Neural cell (in vitro differentiated cells): ENCODE results near the gene LATS2. TPM values are rescaled to one million over a fixed set of nuclear protein-coding genes. Genes with fewer than 3 reads are reported as not detected.

ENCODE experiments used
- H2AFZ ChIP-seq: fragments of 200-600, 300-800 bp; sonication (generic), shearing (Covaris generic); 2 replicates; pipeline ENCODE4 v1.6.0; 2014; ENCODE audit warnings: low read depth, mild to moderate bottlenecking, antibody characterized with exemption, low read length, moderate library complexity
- H3F3A ChIP-seq: fragments of 200-600 bp; shearing (Covaris generic); 2 replicates; pipeline ENCODE4 v1.6.1; 2016; ENCODE audit warnings: mild to moderate bottlenecking, moderate library complexity, mixed read lengths, antibody characterized with exemption, low read length; ENCODE audit not compliant: insufficient read depth, poor library complexity, severe bottlenecking
- H3K27ac ChIP-seq: fragments of 200-600, 300-800 bp; sonication (generic), shearing (Covaris generic); 2 replicates; pipeline ENCODE4 v1.5.1; 2014; ENCODE audit warnings: mild to moderate bottlenecking, low read length, moderate library complexity
- H3K27me3 ChIP-seq: fragments of 300-800, 200-600 bp; sonication (generic), shearing (Covaris generic); 2 replicates; pipeline ENCODE4 v1.6.0; 2014; ENCODE audit warnings: mild to moderate bottlenecking, low read depth, low read length, moderate library complexity; ENCODE audit not compliant: insufficient read depth
- H3K36me3 ChIP-seq: fragments of 300-800, 200-600 bp; sonication (generic), shearing (Covaris generic); 2 replicates; pipeline ENCODE4 v1.5.1; 2014; ENCODE audit warnings: mild to moderate bottlenecking, antibody characterized with exemption, low read length, moderate library complexity; ENCODE audit not compliant: insufficient read depth
- H3K4me2 ChIP-seq: fragments of 300-800, 200-600 bp; sonication (generic), shearing (Covaris generic); 2 replicates; pipeline ENCODE4 v1.6.0; 2014; ENCODE audit warnings: mild to moderate bottlenecking, low read length
- H3K4me3 ChIP-seq: fragments of 300-800, 200-600 bp; sonication (generic), shearing (Covaris generic); 2 replicates; pipeline ENCODE4 v1.5.1; 2014; ENCODE audit warnings: mild to moderate bottlenecking, low read length, moderate library complexity
- H3K79me2 ChIP-seq: fragments of 200-600 bp; shearing (Covaris generic); replicated peaks from 2 replicates; pipeline ENCODE4 v1.6.0; 2014; ENCODE audit warnings: mild to moderate bottlenecking, low read length, moderate library complexity; ENCODE audit not compliant: insufficient read depth
- H3K9ac ChIP-seq: fragments of 300-800, 200-600 bp; sonication (generic), shearing (Covaris generic); 2 replicates; pipeline ENCODE4 v1.6.1; 2016; ENCODE audit warnings: mild to moderate bottlenecking, low read length, mixed read lengths
- H3K9me2 ChIP-seq: fragments of 200-600 bp; shearing (Covaris generic); 2 replicates; pipeline ENCODE4 v1.6.1; 2016; ENCODE audit warnings: mild to moderate bottlenecking, low read length, mixed read lengths; ENCODE audit not compliant: insufficient read depth
- H3K9me3 ChIP-seq: fragments of 200-600, 300-800 bp; sonication (generic), shearing (Covaris generic); 2 replicates; pipeline ENCODE4 v1.6.1; 2016; ENCODE audit warnings: mild to moderate bottlenecking, mixed run types, low read length, moderate library complexity, mixed read lengths
- H4K20me1 ChIP-seq: fragments of 200-600 bp; shearing (Covaris generic); 2 replicates; pipeline ENCODE4 v1.6.1; 2016; ENCODE audit warnings: mild to moderate bottlenecking, mixed run types; ENCODE audit not compliant: insufficient read depth
- CTCF ChIP-seq: fragments of 450-650 bp; IDR thresholded peaks from 2 replicates; pipeline ENCODE4 v1.5.1; 2014; ENCODE audit warnings: antibody characterized with exemption, mild to moderate bottlenecking, moderate library complexity; ENCODE audit not compliant: poor library complexity, severe bottlenecking
- EP300 ChIP-seq: fragments of 450-650 bp; conservative IDR thresholded peaks from 2 replicates; pipeline ENCODE4 v1.6.1; 2014; ENCODE audit warnings: antibody characterized with exemption, mild to moderate bottlenecking, moderate library complexity; ENCODE audit not compliant: poor library complexity, severe bottlenecking
- EZH2 ChIP-seq: fragments of 200-600, 300-800 bp; shearing (Covaris generic), sonication (generic); IDR thresholded peaks from 2 replicates; pipeline ENCODE4 v1.6.1; 2014; ENCODE audit warnings: antibody characterized with exemption, low read length, borderline replicate concordance, mild to moderate bottlenecking; ENCODE audit not compliant: insufficient read depth, poor library complexity, severe bottlenecking
- MXI1 ChIP-seq: fragments of 450-650 bp; conservative IDR thresholded peaks from 2 replicates; pipeline ENCODE4 v1.6.1; 2014; ENCODE audit warnings: antibody characterized with exemption, mild to moderate bottlenecking; ENCODE audit not compliant: poor library complexity, severe bottlenecking
- POLR2AphosphoS5 ChIP-seq: IDR thresholded peaks from 2 replicates; pipeline ENCODE4 v1.6.1; 2012
- RAD21 ChIP-seq: fragments of 450-650 bp; conservative IDR thresholded peaks from 2 replicates; pipeline ENCODE4 v1.6.1; 2014; ENCODE audit warnings: antibody characterized with exemption, mild to moderate bottlenecking, moderate library complexity
- REST ChIP-seq: IDR thresholded peaks from 2 replicates; pipeline ENCODE4 v1.6.1; 2012; ENCODE audit warnings: borderline replicate concordance
- SMC3 ChIP-seq: fragments of 450-650 bp; conservative IDR thresholded peaks from 2 replicates; pipeline ENCODE4 v1.6.1; 2014; ENCODE audit warnings: antibody characterized with exemption, mild to moderate bottlenecking, moderate library complexity; ENCODE audit not compliant: poor library complexity
- TAF1 ChIP-seq: IDR thresholded peaks from 2 replicates; pipeline ENCODE4 v1.6.1; 2012; ENCODE audit warnings: low read depth
- polyA plus RNA-seq: library from polyadenylated mRNA; depleted of rRNA; stranded (reverse); fragments of >200 nt; gene quantifications from 2 replicates; pipeline ENCODE4 v1.2.3, GENCODE V29; 2014

Gene LATS2
- polyA plus RNA-seq, 1 donor from 2014 or later, result 2.6 TPM

- TF ChIP-seq SMC3, result no peak
- no peak for TF ChIP-seq CTCF
- no peak for TF ChIP-seq RAD21
- no peak for TF ChIP-seq EP300
- TF ChIP-seq EZH2, result no peak
- no peak for TF ChIP-seq MXI1
- no peak for TF ChIP-seq POLR2AphosphoS5
- no peak for TF ChIP-seq TAF1
- no peak for TF ChIP-seq REST
- H3K4me2 ChIP-seq, result no peak overlapping the region
- no peak overlapping the region for H3K9ac ChIP-seq
These were observed 44.7 kb upstream of the LATS2 start for GRCh38 chr13:21106089-21106488.

GRCh38 chr13:21104199-21105019, 43.0 kb upstream of the LATS2 start:
- H3K79me2 ChIP-seq, result no peaks in the 10 kb centered on the region
- no peak overlapping the region for H3K27ac ChIP-seq
- no peaks in the 10 kb centered on the region for H3K36me3 ChIP-seq
- no peaks in the 10 kb centered on the region for H3K9me3 ChIP-seq
- TF ChIP-seq RAD21 (no peak), TAF1 (no peak), EZH2 (no peak), SMC3 (no peak), MXI1 (no peak), POLR2AphosphoS5 (no peak), REST (no peak), CTCF (no peak)
- H3K27me3 ChIP-seq, result no peaks in the 10 kb centered on the region
- H4K20me1 ChIP-seq, result no peaks in the 10 kb centered on the region
- no peak overlapping the region for H3K4me2 ChIP-seq
- no peak overlapping the region for H2AFZ ChIP-seq
- no peak overlapping the region for H3K9ac ChIP-seq
- no peaks in the 10 kb centered on the region for H3K9me2 ChIP-seq
- no peaks in the 10 kb centered on the region for H3F3A ChIP-seq
- H3K4me3 ChIP-seq, result no peak overlapping the region

More at GRCh38 chr13:21106089-21106488, 44.7 kb upstream of the LATS2 start:
- no peak overlapping the region for H3K27ac ChIP-seq
- H3K36me3 ChIP-seq, result no peaks in the 10 kb centered on the region
- H3K27me3 ChIP-seq, result no peaks in the 10 kb centered on the region
- H3K4me3 ChIP-seq, result no peak overlapping the region
- no peaks in the 10 kb centered on the region for H3F3A ChIP-seq
- no peaks in the 10 kb centered on the region for H3K9me2 ChIP-seq
- H3K9me3 ChIP-seq, result no peaks in the 10 kb centered on the region
- no peaks in the 10 kb centered on the region for H4K20me1 ChIP-seq
- H3K79me2 ChIP-seq, result no peaks in the 10 kb centered on the region
- H2AFZ ChIP-seq, result no peak overlapping the region
